22Rv1 (cell line): Measurements from ENCODE around the gene LRIG1.

ENCODE experiments used
- CTCF ChIP-seq: fragments of 450-650 bp; IDR thresholded peaks from 2 replicates; pipeline ENCODE4 v1.5.1; 2017; ENCODE audit warnings: mild to moderate bottlenecking
- ZFX ChIP-seq: fragments of 450-650 bp; IDR thresholded peaks from 2 replicates; pipeline ENCODE4 v1.6.1; 2017; ENCODE audit warnings: antibody characterized with exemption, borderline replicate concordance

- no peak for TF ChIP-seq CTCF
- no peak for TF ChIP-seq ZFX
Observed at GRCh38 chr3:66463054-66463631, 37.7 kb downstream of the LRIG1 start.
